Activated CD4-positive, alpha-beta memory T cell treated with anti-CD3 and anti-CD28 coated beads for 36 hours (primary cell): ENCODE data around the gene OSTN. TPM values are rescaled to one million over a fixed set of nuclear protein-coding genes. Genes with fewer than 3 reads are reported as not detected.

Experiments
- CTCF ChIA-PET: fragments of 350-600 bp; sonication (Branson Sonifier 250); formaldehyde crosslinking; loops from one replicate; lab custom pipeline; 2021; ENCODE audit warnings: antibody characterized with exemption, inconsistent platforms; lab: Charles Lee
- POLR2A ChIA-PET: fragments of 350-600 bp; sonication (Branson Sonifier 250); formaldehyde crosslinking; loops from one replicate; lab custom pipeline; 2021; ENCODE audit warnings: antibody characterized with exemption; lab: Charles Lee
- DNase-seq: peaks from one replicate; pipeline ENCODE4 v3.0.0-alpha.2; 2020
- H3K27ac Mint-ChIP-seq: one replicate; pipeline ENCODE4 v1.8.0; 2021; ENCODE audit warnings: mixed read lengths
- H3K27me3 Mint-ChIP-seq: one replicate; pipeline ENCODE4 v1.8.0; 2021; ENCODE audit warnings: mixed read lengths
- H3K36me3 Mint-ChIP-seq: one replicate; pipeline ENCODE4 v1.8.0; 2021; ENCODE audit warnings: mixed read lengths
- H3K4me1 Mint-ChIP-seq: one replicate; pipeline ENCODE4 v1.8.0; 2021; ENCODE audit warnings: low read depth, mixed read lengths
- H3K4me3 Mint-ChIP-seq: one replicate; pipeline ENCODE4 v1.8.0; 2021; ENCODE audit warnings: mild to moderate bottlenecking, mixed read lengths
- H3K9me3 Mint-ChIP-seq: one replicate; pipeline ENCODE4 v1.8.0; 2021; ENCODE audit warnings: mixed read lengths
- intact Hi-C: fragments of 100-400 bp; cut with micrococcal nuclease; formaldehyde crosslinking; loops from one replicate; pipeline ENCODE4 v1.15.1; 2023
- total RNA-seq, 2 experiments: library from RNA; stranded (reverse); gene quantifications; one replicate each; pipeline ENCODE4 v1.2.3, GENCODE V29; 2021

Gene OSTN
- total RNA-seq, 2 experiments from 2014 or later: not detected

- ChIA-PET POLR2A (no interaction called here), CTCF (no interaction called here)
- intact Hi-C loops: no loop called here
- Mint-ChIP-seq H3K4me3 (no peak overlapping the region), H3K4me1 (no peaks in the 10 kb centered on the region), H3K27me3 (no peaks in the 10 kb centered on the region), H3K9me3 (no peaks in the 10 kb centered on the region), H3K36me3 (no peaks in the 10 kb centered on the region), H3K27ac (no peak overlapping the region)
- DNase-seq: no peak
These were observed 104.6 kb downstream of the OSTN start for GRCh38 chr3:191303596-191303995.

DNA sequence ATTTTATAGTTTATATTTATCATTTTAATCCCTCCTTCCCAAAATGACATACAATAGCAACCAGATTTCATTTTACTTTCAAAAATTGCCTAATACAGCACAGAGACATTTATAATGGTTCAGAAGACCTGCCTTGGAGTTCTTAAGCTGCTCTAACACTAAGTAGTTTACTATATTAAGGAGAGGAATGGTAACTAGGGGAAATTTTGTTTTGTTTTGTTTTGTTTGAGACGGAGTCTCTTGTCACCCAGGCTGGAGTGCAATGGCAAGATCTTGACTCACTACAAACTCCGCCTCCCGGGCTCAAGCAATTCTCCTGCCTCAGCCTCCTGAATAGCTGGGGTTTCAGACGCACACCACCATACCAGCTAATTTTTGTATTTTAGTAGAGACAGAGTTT, 107.4 kb downstream of the OSTN start:
- Mint-ChIP-seq H3K36me3 (no peaks in the 10 kb centered on the region), H3K4me3 (no peak overlapping the region), H3K27me3 (peaks cover 1% of the 10 kb centered on the region), H3K9me3 (no peaks in the 10 kb centered on the region), H3K4me1 (no peaks in the 10 kb centered on the region), H3K27ac (no peak overlapping the region)
- ChIA-PET CTCF (no interaction called here), POLR2A (no interaction called here)
- DNase-seq: no peak
- intact Hi-C loops: no loop called here

GRCh38 chr3:191307341-191307740, 108.3 kb downstream of the OSTN start:
- no peak for DNase-seq
- Mint-ChIP-seq H3K4me3 (no peak overlapping the region), H3K9me3 (no peaks in the 10 kb centered on the region), H3K4me1 (no peaks in the 10 kb centered on the region), H3K36me3 (no peaks in the 10 kb centered on the region), H3K27ac (no peak overlapping the region), H3K27me3 (peaks cover 1% of the 10 kb centered on the region)
- POLR2A ChIA-PET: no interaction called here
- intact Hi-C loops: no loop called here
- CTCF ChIA-PET: no interaction called here

DNA sequence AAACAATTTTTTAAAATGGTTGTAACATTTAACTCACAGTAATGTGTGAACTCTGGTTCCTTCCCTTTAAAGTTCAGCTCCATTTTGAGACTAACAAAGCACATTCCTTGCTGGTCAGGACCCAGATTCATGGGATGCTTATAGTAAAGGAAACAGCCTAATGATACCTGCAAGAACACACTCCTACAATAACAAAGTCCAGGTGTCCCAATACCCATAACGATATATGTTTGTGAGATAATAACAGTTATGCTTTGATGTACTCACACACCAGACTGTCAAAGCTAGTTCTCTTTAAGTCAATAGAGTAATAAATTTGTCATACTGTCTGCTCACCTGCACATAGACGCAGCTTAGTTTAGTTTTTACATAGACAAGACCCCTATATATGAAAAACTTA, 114.3 kb downstream of the OSTN start:
- H3K9me3 Mint-ChIP-seq: peaks cover 4% of the 10 kb centered on the region
- peaks cover 1% of the 10 kb centered on the region for H3K27me3 Mint-ChIP-seq
- H3K27ac Mint-ChIP-seq: no peak overlapping the region
- ChIA-PET POLR2A (no interaction called here), CTCF (no interaction called here)
- H3K4me3 Mint-ChIP-seq: no peak overlapping the region
- H3K4me1 Mint-ChIP-seq: no peaks in the 10 kb centered on the region
- intact Hi-C loops: no loop called here
- DNase-seq: no peak
- no peaks in the 10 kb centered on the region for H3K36me3 Mint-ChIP-seq

DNA sequence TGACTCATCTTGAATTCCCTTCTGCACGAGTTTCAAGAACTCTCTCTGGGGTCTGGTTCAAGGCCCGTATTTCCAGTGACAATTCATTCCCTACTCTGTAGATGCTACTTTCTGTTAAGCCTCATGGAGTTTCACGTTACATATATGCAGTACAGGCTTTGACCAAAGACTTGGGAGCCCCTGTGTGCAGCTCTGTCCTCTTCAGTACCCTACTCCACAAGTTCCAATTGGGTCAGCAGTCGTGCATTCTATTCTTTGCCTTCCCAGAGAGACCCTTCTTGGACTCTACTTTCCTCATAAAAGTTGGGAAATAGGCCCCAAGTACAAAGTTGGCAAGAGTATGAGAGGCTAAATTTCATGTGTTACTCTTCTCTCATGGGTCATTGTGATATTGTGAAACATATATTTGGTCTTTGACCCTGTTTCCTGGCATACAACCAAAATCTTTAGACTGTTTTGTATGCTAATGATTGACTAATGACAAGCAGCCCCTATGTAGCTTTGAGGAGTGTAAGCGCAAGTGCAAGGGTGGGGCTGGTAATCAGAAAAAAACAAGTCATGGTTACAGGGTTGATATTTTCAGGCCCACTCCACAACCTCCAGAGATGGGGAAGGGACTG, 115.2 kb downstream of the OSTN start:
- ChIA-PET CTCF (no interaction called here), POLR2A (no interaction called here)
- Mint-ChIP-seq H3K27me3 (peaks cover 1% of the 10 kb centered on the region), H3K36me3 (no peaks in the 10 kb centered on the region), H3K9me3 (peaks cover 4% of the 10 kb centered on the region), H3K4me3 (no peak overlapping the region), H3K27ac (no peak overlapping the region), H3K4me1 (no peaks in the 10 kb centered on the region)
- intact Hi-C loops: no loop called here
- DNase-seq: no peak

Other genes with a start within 250 kb of the OSTN start
- 10 to 100 TPM; 13.6 to 15.4 TPM for gene CCDC50, start 130.2 kb downstream of the OSTN start, total RNA-seq
- gene UTS2B, start 131.3 kb downstream of the OSTN start, total RNA-seq: not detected